ENCODE measurements around the gene IHH. TPM values are rescaled to one million over a fixed set of nuclear protein-coding genes. Genes with fewer than 3 reads are reported as not detected.

The IHH gene
- total and polyA plus RNA-seq, 2 of the 8 experiments (the other 6 are each of a cell fraction or from before 2014, with no cell fraction given), result 0.03 TPM; not detected in 1

DNA sequence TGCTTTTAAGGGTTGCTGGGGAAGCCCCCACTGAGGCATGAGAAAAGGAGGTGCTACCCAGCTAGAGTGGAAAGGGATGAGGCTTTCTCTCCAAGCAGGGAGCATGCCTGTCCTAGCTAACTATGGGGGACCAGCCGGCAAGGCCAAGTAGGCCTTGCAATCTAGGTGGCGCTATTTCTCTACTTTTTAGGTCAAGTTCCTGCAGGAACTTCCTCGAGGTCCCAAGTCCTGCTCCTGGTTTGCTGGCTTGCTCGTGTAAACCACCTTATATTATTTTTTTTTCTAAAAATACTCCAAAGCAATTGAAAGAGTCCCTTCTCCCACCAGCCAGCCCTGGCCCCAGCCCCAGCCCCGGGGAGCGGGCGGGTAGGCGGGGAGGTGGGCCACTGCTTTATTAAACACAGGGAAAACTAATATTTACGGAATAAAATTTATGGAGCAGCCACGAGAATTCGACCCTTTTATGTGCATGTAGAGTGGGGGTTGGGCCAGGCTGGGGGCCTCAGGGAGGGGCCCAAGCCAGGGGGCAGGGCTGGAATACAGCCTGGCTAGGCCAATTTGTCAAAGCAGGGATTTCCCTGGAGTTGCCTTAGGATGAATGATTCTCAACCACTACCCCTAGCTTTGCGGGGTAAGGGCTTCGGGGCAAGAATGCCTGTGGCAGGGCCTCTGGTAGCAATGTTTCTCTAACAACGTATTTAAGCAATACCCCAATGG, 12.8 kb upstream of the IHH start (continued):
- TF ChIP-seq ATF2 (IDR thresholded peaks at IDR 0.05; ENCODE audit: low read length) (no peak), BRCA1 (IDR thresholded peaks at IDR 0.05; ENCODE audit: low read depth, low read length) (no peak), CTCF (IDR thresholded peaks at IDR 0.05; ENCODE audit: control extremely low read depth in 1 of 3, insufficient read depth in 1 of 3, low read depth in 1 of 3, low read length in 3 of 3) (peak; percentile 70 to 87 (median 85)), MAFK (IDR thresholded peaks at IDR 0.05; ENCODE audit: low read depth, low read length) (no peak), RAD21 (IDR thresholded peaks at IDR 0.05 in 1 of 2, conservative IDR thresholded peaks at IDR 0.05 in 1 of 2; ENCODE audit: low read depth in 2 of 2, low read length in 2 of 2) (peak; percentile 77 to 84)

Measured in H1 (cell line).